ENCODE data around the gene ETFA.

Gene ETFA

GRCh38 chr15:76165951-76166350 is 145.3 kb downstream of the ETFA start:
- TF ChIP-seq CTCF (IDR thresholded peaks at IDR 0.05; ENCODE audit: control extremely low read depth, extremely low read depth, low read depth, missing control alignments) = no peak
- no peak for DNase-seq (ENCODE audit: extremely low spot score)
- CTCF ChIA-PET = interaction anchor here (0.8 to 8.4 kb wide), 3 partner anchors 12 to 27 kb away, joined by 5 to 73 read pairs (median 16); no protein-coding TSS in a partner anchor
- POLR2A ChIA-PET = no interaction called here
